H9 (cell line): ENCODE measurements around the gene PCDHGA3. TPM values are rescaled to one million over a fixed set of nuclear protein-coding genes. Genes with fewer than 3 reads are reported as not detected.
"Not testable (repeated sequence)": the region's sequence is repeated elsewhere in the genome, so short reads cannot be mapped to it uniquely, and the experiment has no call there.

Experiments
- DNase-seq: peaks from one replicate; pipeline ENCODE4 v3.0.0-alpha.2; 2017
- H2AFZ ChIP-seq: one replicate; pipeline ENCODE4 v1.6.1; 2013; ENCODE audit warnings: mild to moderate bottlenecking, low read length, control low read depth, moderate library complexity
- H2AK5ac ChIP-seq: 2 replicates; pipeline ENCODE4 v1.6.1; 2013; ENCODE audit warnings: low read length, control low read depth, mixed read lengths; ENCODE audit not compliant: insufficient read length
- H2BK120ac ChIP-seq: one replicate; pipeline ENCODE4 v1.6.1; 2013; ENCODE audit warnings: low read depth, mild to moderate bottlenecking, low read length, control low read depth, inconsistent platforms; ENCODE audit not compliant: poor library complexity, severe bottlenecking
- H2BK12ac ChIP-seq: 2 replicates; pipeline ENCODE4 v1.6.1; 2013; ENCODE audit warnings: low read length, control low read depth, mixed read lengths, low read depth; ENCODE audit not compliant: insufficient read length
- H2BK15ac ChIP-seq: 2 replicates; pipeline ENCODE4 v1.6.1; 2013; ENCODE audit warnings: low read depth, low read length, control low read depth
- H2BK20ac ChIP-seq: one replicate; pipeline ENCODE4 v1.6.1; 2013; ENCODE audit warnings: low read depth, mild to moderate bottlenecking, low read length, control low read depth, inconsistent platforms; ENCODE audit not compliant: poor library complexity, severe bottlenecking
- H2BK5ac ChIP-seq: 2 replicates; pipeline ENCODE4 v1.6.1; 2013; ENCODE audit warnings: low read length, control low read depth, mixed read lengths; ENCODE audit not compliant: insufficient read length
- H3K14ac ChIP-seq: 2 replicates; pipeline ENCODE4 v1.6.1; 2013; ENCODE audit warnings: low read length, control low read depth; ENCODE audit not compliant: insufficient read depth
- H3K18ac ChIP-seq: 2 replicates; pipeline ENCODE4 v1.6.1; 2013; ENCODE audit warnings: low read depth, mild to moderate bottlenecking, mixed read lengths, low read length, control low read depth; ENCODE audit not compliant: insufficient read length
- H3K23ac ChIP-seq: 2 replicates; pipeline ENCODE4 v1.6.1; 2013; ENCODE audit warnings: low read length, control low read depth, mixed read lengths, low read depth; ENCODE audit not compliant: insufficient read length
- H3K23me2 ChIP-seq: 2 replicates; pipeline ENCODE4 v1.6.1; 2013; ENCODE audit warnings: low read depth, mild to moderate bottlenecking, mixed read lengths, low read length, control low read depth; ENCODE audit not compliant: insufficient read length, poor library complexity, severe bottlenecking
- H3K27ac ChIP-seq: 2 replicates; pipeline ENCODE4 v1.5.1; 2013; ENCODE audit warnings: low read length, control low read depth, mixed read lengths, low read depth; ENCODE audit not compliant: insufficient read length
- H3K27me3 ChIP-seq: 2 replicates; pipeline ENCODE4 v1.6.1; 2013; ENCODE audit warnings: low read length, control low read depth, inconsistent platforms; ENCODE audit not compliant: insufficient read depth
- H3K4ac ChIP-seq: 2 replicates; pipeline ENCODE4 v1.6.1; 2013; ENCODE audit warnings: low read depth, mild to moderate bottlenecking, control low read depth, inconsistent platforms, low read length, moderate library complexity
- H3K4me1 ChIP-seq: 2 replicates; pipeline ENCODE4 v1.6.1; 2013; ENCODE audit warnings: low read length, control low read depth, inconsistent platforms; ENCODE audit not compliant: insufficient read depth
- H3K4me2 ChIP-seq: 2 replicates; pipeline ENCODE4 v1.6.1; 2013; ENCODE audit warnings: low read length, control low read depth, mixed read lengths; ENCODE audit not compliant: insufficient read length, insufficient read depth
- H3K56ac ChIP-seq: 2 replicates; pipeline ENCODE4 v1.6.1; 2013; ENCODE audit warnings: low read depth, mild to moderate bottlenecking, mixed read lengths, low read length, control low read depth; ENCODE audit not compliant: insufficient read length
- H3K79me1 ChIP-seq: 2 replicates; pipeline ENCODE4 v1.6.1; 2013; ENCODE audit warnings: low read depth, mild to moderate bottlenecking, moderate library complexity, low read length, control low read depth, inconsistent platforms; ENCODE audit not compliant: insufficient read depth, poor library complexity, severe bottlenecking
- H3K79me2 ChIP-seq: 2 replicates; pipeline ENCODE4 v1.6.1; 2013; ENCODE audit warnings: low read length, control low read depth, inconsistent platforms; ENCODE audit not compliant: insufficient read depth
- H3K9ac ChIP-seq: 2 replicates; pipeline ENCODE4 v1.6.1; 2013; ENCODE audit warnings: low read length, control low read depth, mixed read lengths; ENCODE audit not compliant: insufficient read length; ENCODE audit errors: extremely low read depth
- H3K9me3 ChIP-seq: one replicate; pipeline ENCODE4 v1.6.1; 2013; ENCODE audit warnings: low read depth, low read length, inconsistent platforms; ENCODE audit not compliant: control insufficient read depth
- H3T11ph ChIP-seq: one replicate; pipeline ENCODE4 v1.6.1; 2013; ENCODE audit warnings: mild to moderate bottlenecking, low read length, control low read depth, inconsistent platforms
- H4K20me1 ChIP-seq: one replicate; pipeline ENCODE4 v1.6.1; 2013; ENCODE audit not compliant: control insufficient read depth, insufficient read length, insufficient read depth
- H4K5ac ChIP-seq: 2 replicates; pipeline ENCODE4 v1.6.1; 2013; ENCODE audit warnings: low read depth, mild to moderate bottlenecking, mixed read lengths, low read length, control low read depth; ENCODE audit not compliant: insufficient read length
- H4K8ac ChIP-seq: replicated peaks from 2 replicates; pipeline ENCODE4 v1.6.1; 2013; ENCODE audit warnings: low read length, control low read depth, mixed read lengths, low read depth; ENCODE audit not compliant: insufficient read length
- H4K91ac ChIP-seq: 2 replicates; pipeline ENCODE4 v1.6.1; 2013; ENCODE audit warnings: low read depth, mild to moderate bottlenecking, moderate library complexity, mixed read lengths, low read length, control low read depth; ENCODE audit not compliant: insufficient read length
- H3K27ac Mint-ChIP-seq, 3 experiments: 2 replicates in 2 of 3; 3 replicates in 1 of 3; pipeline ENCODE4 v1.8.0; 2020 to 2021; ENCODE audit warnings: mixed read lengths in 3 of 3, mild to moderate bottlenecking in 1 of 3, moderate library complexity in 1 of 3
- H3K27me3 Mint-ChIP-seq: 2 replicates; pipeline ENCODE4 v1.8.0; 2021; ENCODE audit warnings: low read depth, mild to moderate bottlenecking, moderate library complexity, mixed read lengths
- H3K36me3 Mint-ChIP-seq, 3 experiments: 2 replicates in 2 of 3; 3 replicates in 1 of 3; pipeline ENCODE4 v1.8.0; 2020 to 2021; ENCODE audit warnings: low read depth in 3 of 3, mixed read lengths in 3 of 3; ENCODE audit not compliant: insufficient read depth in 1 of 3
- H3K4me1 Mint-ChIP-seq, 2 experiments: 2 replicates each; pipeline ENCODE4 v1.8.0; 2020; ENCODE audit warnings: mixed read lengths in 2 of 2
- H3K4me3 Mint-ChIP-seq, 2 experiments: 2 replicates in 1 of 2; 3 replicates in 1 of 2; pipeline ENCODE4 v1.8.0; 2020 to 2021; ENCODE audit warnings: mild to moderate bottlenecking in 2 of 2, mixed read lengths in 2 of 2, moderate library complexity in 1 of 2
- H3K9me3 Mint-ChIP-seq, 2 experiments: 2 replicates in 1 of 2; 3 replicates in 1 of 2; pipeline ENCODE4 v1.8.0; 2020; ENCODE audit warnings: mild to moderate bottlenecking in 2 of 2, mixed read lengths in 2 of 2, moderate library complexity in 1 of 2
- CTCF ChIP-seq: fragments of 200-600 bp; sonication (generic); conservative IDR thresholded peaks from 3 replicates; pipeline ENCODE4 v1.8.0; 2021; ENCODE audit warnings: antibody characterized with exemption, mild to moderate bottlenecking
- WGBS: extraction: QIAGEN DNeasy Blood & Tissue Kit; methylation state at CpG from one replicate; pipeline ENCODE4 v1.1.7; 2013; ENCODE audit warnings: missing lambda C conversion rate, low lambda C conversion rate, mixed read lengths; ENCODE audit not compliant: insufficient read length; ENCODE audit errors: extremely low coverage; 5-methylcytosine and 5-hydroxymethylcytosine counted together
- total RNA-seq: library from RNA; stranded (reverse); gene quantifications from 2 replicates; pipeline ENCODE4 v1.2.1, GENCODE V29; 2021

PCDHGA3 gene
- total RNA-seq, 1 experiment from 2014 or later, result 0.94 TPM

- H3K79me1 ChIP-seq, H4K20me1 ChIP-seq, H2AFZ ChIP-seq, H2BK12ac ChIP-seq, H3K4me1 Mint-ChIP-seq, H3K56ac ChIP-seq, H2BK20ac ChIP-seq, H3T11ph ChIP-seq, H4K8ac ChIP-seq, H3K4me1 ChIP-seq, H2AK5ac ChIP-seq, H3K23ac ChIP-seq, H3K4ac ChIP-seq, H3K79me2 ChIP-seq, H3K14ac ChIP-seq, H3K23me2 ChIP-seq, H3K27ac Mint-ChIP-seq, H4K91ac ChIP-seq, H2BK15ac ChIP-seq, H4K5ac ChIP-seq, H2BK5ac ChIP-seq, H3K27ac ChIP-seq, H2BK120ac ChIP-seq, H3K27me3 ChIP-seq: not testable (repeated sequence)
- peaks cover 69 to 74% of the 10 kb centered on the region in 2 experiments for H3K9me3 Mint-ChIP-seq
- Histone ChIP-seq H3K9ac (peak within 1 kb of the TSS; percentile 15), H3K9me3 (peaks cover 42% of the 10 kb centered on the region), H3K18ac (peak within 1 kb of the TSS; percentile 33), H3K4me2 (peak within 1 kb of the TSS; percentile 51)
- DNase-seq, result peak; percentile 76
- peaks cover 25 to 62% (median 43%) of the 10 kb centered on the region in 3 experiments for H3K36me3 Mint-ChIP-seq
- TF ChIP-seq CTCF, result peak; percentile 72
- peak within 1 kb of the TSS in 1 of 2 experiments; percentile 71; a peak in 2 of 5 replicates for H3K4me3 Mint-ChIP-seq
- no CpG with 5 or more reads among the region's 40 CpGs for WGBS
- H3K27me3 Mint-ChIP-seq, result peaks cover 15% of the 10 kb centered on the region
Observed at GRCh38 chr5:141387557-141388311, 44.1 kb downstream of the PCDHGA3 start, which contains the start of gene PCDHGB4. Gene PCDHGB4, plus strand, starts transcription at chr5:141387698. Its CDS starts 187 bp downstream, at chr5:141387885.
